ENCODE results near the gene TNFRSF21.

TNFRSF21 gene

GRCh38 chr6:47268572-47269187, 41.0 kb downstream of the TNFRSF21 start:
- TF ChIP-seq Cebpa-rat (IDR thresholded peaks at IDR 0.05), result no peak
- Histone ChIP-seq H3K36me3 (peaks cover 85% of the 10 kb centered on the region), H3K4me2 (no peak overlapping the region), H3K9me3 (peaks cover 7% of the 10 kb centered on the region), H4K20me1 (peaks cover 45% of the 10 kb centered on the region; the same call in 1 of the 2 replicates), H3K4me1 (no peaks in the 10 kb centered on the region), H3K27ac (no peak overlapping the region), H3K27me3 (no peaks in the 10 kb centered on the region), H3K9ac (no peak overlapping the region), H3K4me3 (no peak overlapping the region)

- Histone ChIP-seq H3K4me1 (0 out of 2 replicates have a peak, but pooled peaks cover 5% of the 10 kb centered on the region), H3K9ac (no peak overlapping the region), H4K20me1 (peaks cover 57% of the 10 kb centered on the region; the same call in 1 of the 2 replicates), H3K27ac (no peak overlapping the region), H3K4me2 (no peak overlapping the region), H3K27me3 (no peaks in the 10 kb centered on the region), H3K9me3 (peaks cover 7% of the 10 kb centered on the region), H3K4me3 (no peak overlapping the region), H3K36me3 (peaks cover 94% of the 10 kb centered on the region)
- no peak for TF ChIP-seq Cebpa-rat (IDR thresholded peaks at IDR 0.05)
These were observed 42.4 kb downstream of the TNFRSF21 start for GRCh38 chr6:47267301-47267700.

GRCh38 chr6:47265971-47266370, 43.7 kb downstream of the TNFRSF21 start:
- H3K27ac ChIP-seq, result no peak overlapping the region
- no peak for TF ChIP-seq Cebpa-rat (IDR thresholded peaks at IDR 0.05)
- peaks cover 15% of the 10 kb centered on the region; the same call in 1 of the 2 replicates for H3K4me1 ChIP-seq

GRCh38 chr6:47264775-47265184, 44.9 kb downstream of the TNFRSF21 start:
- H3K36me3 ChIP-seq, result peaks cover 95% of the 10 kb centered on the region
- no peaks in the 10 kb centered on the region for H3K27me3 ChIP-seq
- peak overlapping the region; percentile 13; the same call in 1 of the 2 replicates for H3K27ac ChIP-seq
- H3K9ac ChIP-seq, result no peak overlapping the region
- H3K4me1 ChIP-seq, result peaks cover 23% of the 10 kb centered on the region
- H3K4me3 ChIP-seq, result no peak overlapping the region
- no peaks in the 10 kb centered on the region for H3K9me3 ChIP-seq
- peaks cover 52% of the 10 kb centered on the region; the same call in 1 of the 2 replicates for H4K20me1 ChIP-seq
- TF ChIP-seq Cebpa-rat (IDR thresholded peaks at IDR 0.05), result no peak
- H3K4me2 ChIP-seq, result no peak overlapping the region

More at GRCh38 chr6:47265971-47266370, 43.7 kb downstream of the TNFRSF21 start:
- H3K4me2 ChIP-seq, result no peak overlapping the region
- H3K27me3 ChIP-seq, result no peaks in the 10 kb centered on the region
- peaks cover 57% of the 10 kb centered on the region; the same call in 1 of the 2 replicates for H4K20me1 ChIP-seq
- H3K9ac ChIP-seq, result no peak overlapping the region
- H3K36me3 ChIP-seq, result peaks cover 95% of the 10 kb centered on the region
- H3K9me3 ChIP-seq, result 0 out of 2 replicates have a peak, but pooled peaks cover under 1% of the 10 kb centered on the region
- H3K4me3 ChIP-seq, result no peak overlapping the region

- Histone ChIP-seq H3K4me3 (no peak overlapping the region), H3K36me3 (peaks cover 88% of the 10 kb centered on the region), H3K4me2 (no peak overlapping the region), H3K27me3 (no peaks in the 10 kb centered on the region), H3K4me1 (peaks cover 38% of the 10 kb centered on the region), H3K27ac (no peak overlapping the region), H4K20me1 (peaks cover 39% of the 10 kb centered on the region; the same call in 1 of the 2 replicates), H3K9ac (no peak overlapping the region), H3K9me3 (no peaks in the 10 kb centered on the region)
- TF ChIP-seq Cebpa-rat (IDR thresholded peaks at IDR 0.05), result no peak
These were observed 46.4 kb downstream of the TNFRSF21 start for GRCh38 chr6:47263268-47263667.

- H3K4me2 ChIP-seq, result no peak overlapping the region
- H3K27me3 ChIP-seq, result no peaks in the 10 kb centered on the region
- H3K4me3 ChIP-seq, result no peak overlapping the region
- no peak overlapping the region for H3K27ac ChIP-seq
- no peaks in the 10 kb centered on the region for H3K9me3 ChIP-seq
- H3K4me1 ChIP-seq, result peaks cover 45% of the 10 kb centered on the region
- no peak for TF ChIP-seq Cebpa-rat (IDR thresholded peaks at IDR 0.05)
- peaks cover 86% of the 10 kb centered on the region for H3K36me3 ChIP-seq
- H4K20me1 ChIP-seq, result peaks cover 39% of the 10 kb centered on the region; the same call in 1 of the 2 replicates
- H3K9ac ChIP-seq, result no peak overlapping the region
These were observed 47.5 kb downstream of the TNFRSF21 start for GRCh38 chr6:47262231-47262630.

- Histone ChIP-seq H3K27ac (no peak overlapping the region), H3K9ac (no peak overlapping the region), H3K36me3 (peaks cover 83% of the 10 kb centered on the region), H3K4me1 (peaks cover 45% of the 10 kb centered on the region), H4K20me1 (peaks cover 33% of the 10 kb centered on the region; the same call in 1 of the 2 replicates), H3K27me3 (no peaks in the 10 kb centered on the region), H3K4me2 (no peak overlapping the region), H3K9me3 (no peaks in the 10 kb centered on the region), H3K4me3 (no peak overlapping the region)
- TF ChIP-seq Cebpa-rat (IDR thresholded peaks at IDR 0.05), result no peak
These were observed 48.5 kb downstream of the TNFRSF21 start for GRCh38 chr6:47261191-47261590.

GRCh38 chr6:47260021-47260420, 49.7 kb downstream of the TNFRSF21 start:
- Histone ChIP-seq H3K36me3 (peaks cover 82% of the 10 kb centered on the region), H3K4me2 (peak overlapping the region; percentile 60), H3K27ac (peak overlapping the region; percentile 50), H3K4me3 (no peak overlapping the region), H3K9ac (no peak overlapping the region), H3K27me3 (no peaks in the 10 kb centered on the region), H3K9me3 (no peaks in the 10 kb centered on the region), H4K20me1 (peaks cover 21% of the 10 kb centered on the region; the same call in 1 of the 2 replicates), H3K4me1 (peaks cover 45% of the 10 kb centered on the region)
- no peak for TF ChIP-seq Cebpa-rat (IDR thresholded peaks at IDR 0.05)

GRCh38 chr6:47258724-47259347, 50.9 kb downstream of the TNFRSF21 start:
- no peak overlapping the region for H3K9ac ChIP-seq
- peak overlapping the region; percentile 60 for H3K4me2 ChIP-seq
- H3K36me3 ChIP-seq, result peaks cover 82% of the 10 kb centered on the region
- H4K20me1 ChIP-seq, result peaks cover 13% of the 10 kb centered on the region; the same call in 1 of the 2 replicates
- H3K27ac ChIP-seq, result peak overlapping the region; percentile 50
- peaks cover 46% of the 10 kb centered on the region for H3K4me1 ChIP-seq
- H3K9me3 ChIP-seq, result no peaks in the 10 kb centered on the region
- H3K4me3 ChIP-seq, result no peak overlapping the region
- TF ChIP-seq Cebpa-rat (IDR thresholded peaks at IDR 0.05), result no peak
- no peaks in the 10 kb centered on the region for H3K27me3 ChIP-seq

Measured in BLaER1 (cell line).